ENCODE results near the gene MOK. TPM values are rescaled to one million over a fixed set of nuclear protein-coding genes. Genes with fewer than 3 reads are reported as not detected.

MOK gene
- total RNA-seq, 1 donor from 2014 or later, result 38.7 TPM

DNA sequence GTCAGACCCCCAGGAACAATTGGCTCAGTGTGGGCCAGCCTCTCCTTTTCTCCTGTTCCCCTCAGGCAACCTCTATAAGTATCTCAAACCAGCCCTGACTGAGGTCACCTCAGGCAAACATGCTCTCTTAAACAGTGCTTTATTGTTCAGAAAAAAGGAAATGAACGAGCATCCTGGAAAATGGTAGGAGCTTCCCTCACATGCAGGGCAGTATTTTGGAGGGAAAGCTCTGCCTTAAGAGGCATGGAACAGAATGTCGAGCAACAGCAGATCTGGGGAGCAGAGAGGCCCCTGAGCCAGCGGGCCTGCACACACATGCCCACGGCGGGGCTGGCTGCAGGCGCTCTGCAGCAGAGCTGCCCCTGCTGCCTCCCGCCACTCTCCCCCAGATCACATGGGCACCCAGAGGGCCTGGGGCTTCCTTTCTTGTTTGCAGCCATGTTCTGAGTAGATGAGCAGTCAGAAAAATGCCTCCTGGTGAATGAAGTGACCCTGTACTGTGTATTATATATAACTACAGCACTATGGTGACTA, 42.0 kb downstream of the MOK start:
- H3K27me3 Mint-ChIP-seq, result no peaks in the 10 kb centered on the region
- peaks cover 2% of the 10 kb centered on the region for H3K36me3 Mint-ChIP-seq (ENCODE audit: insufficient read depth)
- peaks cover 13% of the 10 kb centered on the region for H3K4me1 Mint-ChIP-seq (ENCODE audit: low read depth)
- no peak for TF ChIP-seq CTCF (IDR thresholded peaks at IDR 0.05; ENCODE audit: unreplicated experiment)
- H3K9me3 Mint-ChIP-seq (ENCODE audit: low read depth), result no peaks in the 10 kb centered on the region
- H3K27ac Mint-ChIP-seq, result peak overlapping the region; percentile 65
- no peak overlapping the region for H3K4me3 Mint-ChIP-seq (ENCODE audit: low read depth)
- DNase-seq (ENCODE audit: low spot score, unreplicated experiment), result no peak

GRCh38 chr14:102258136-102258535, 46.8 kb downstream of the MOK start:
- H3K4me1 Mint-ChIP-seq (ENCODE audit: low read depth), result peaks cover 6% of the 10 kb centered on the region
- no peaks in the 10 kb centered on the region for H3K27me3 Mint-ChIP-seq
- H3K9me3 Mint-ChIP-seq (ENCODE audit: low read depth), result no peaks in the 10 kb centered on the region
- DNase-seq (ENCODE audit: low spot score, unreplicated experiment), result no peak
- peaks cover 4% of the 10 kb centered on the region for H3K36me3 Mint-ChIP-seq (ENCODE audit: insufficient read depth)
- no peak overlapping the region for H3K4me3 Mint-ChIP-seq (ENCODE audit: low read depth)
- TF ChIP-seq CTCF (IDR thresholded peaks at IDR 0.05; ENCODE audit: unreplicated experiment), result no peak
- no peak overlapping the region for H3K27ac Mint-ChIP-seq

GRCh38 chr14:102256716-102257115, 48.2 kb downstream of the MOK start:
- Mint-ChIP-seq H3K4me3 (ENCODE audit: low read depth) (no peak overlapping the region), H3K36me3 (ENCODE audit: insufficient read depth) (peaks cover 4% of the 10 kb centered on the region), H3K27me3 (no peaks in the 10 kb centered on the region), H3K4me1 (ENCODE audit: low read depth) (no peaks in the 10 kb centered on the region), H3K27ac (no peak overlapping the region), H3K9me3 (ENCODE audit: low read depth) (no peaks in the 10 kb centered on the region)
- TF ChIP-seq CTCF (IDR thresholded peaks at IDR 0.05; ENCODE audit: unreplicated experiment), result no peak
- DNase-seq (ENCODE audit: low spot score, unreplicated experiment), result no peak

GRCh38 chr14:102255401-102256190, 49.4 kb downstream of the MOK start:
- Mint-ChIP-seq H3K9me3 (ENCODE audit: low read depth) (no peaks in the 10 kb centered on the region), H3K36me3 (ENCODE audit: insufficient read depth) (peaks cover 4% of the 10 kb centered on the region), H3K27ac (no peak overlapping the region), H3K27me3 (no peaks in the 10 kb centered on the region), H3K4me1 (ENCODE audit: low read depth) (no peaks in the 10 kb centered on the region), H3K4me3 (ENCODE audit: low read depth) (no peak overlapping the region)
- TF ChIP-seq CTCF (IDR thresholded peaks at IDR 0.05; ENCODE audit: unreplicated experiment), result no peak
- DNase-seq (ENCODE audit: low spot score, unreplicated experiment), result no peak

DNA sequence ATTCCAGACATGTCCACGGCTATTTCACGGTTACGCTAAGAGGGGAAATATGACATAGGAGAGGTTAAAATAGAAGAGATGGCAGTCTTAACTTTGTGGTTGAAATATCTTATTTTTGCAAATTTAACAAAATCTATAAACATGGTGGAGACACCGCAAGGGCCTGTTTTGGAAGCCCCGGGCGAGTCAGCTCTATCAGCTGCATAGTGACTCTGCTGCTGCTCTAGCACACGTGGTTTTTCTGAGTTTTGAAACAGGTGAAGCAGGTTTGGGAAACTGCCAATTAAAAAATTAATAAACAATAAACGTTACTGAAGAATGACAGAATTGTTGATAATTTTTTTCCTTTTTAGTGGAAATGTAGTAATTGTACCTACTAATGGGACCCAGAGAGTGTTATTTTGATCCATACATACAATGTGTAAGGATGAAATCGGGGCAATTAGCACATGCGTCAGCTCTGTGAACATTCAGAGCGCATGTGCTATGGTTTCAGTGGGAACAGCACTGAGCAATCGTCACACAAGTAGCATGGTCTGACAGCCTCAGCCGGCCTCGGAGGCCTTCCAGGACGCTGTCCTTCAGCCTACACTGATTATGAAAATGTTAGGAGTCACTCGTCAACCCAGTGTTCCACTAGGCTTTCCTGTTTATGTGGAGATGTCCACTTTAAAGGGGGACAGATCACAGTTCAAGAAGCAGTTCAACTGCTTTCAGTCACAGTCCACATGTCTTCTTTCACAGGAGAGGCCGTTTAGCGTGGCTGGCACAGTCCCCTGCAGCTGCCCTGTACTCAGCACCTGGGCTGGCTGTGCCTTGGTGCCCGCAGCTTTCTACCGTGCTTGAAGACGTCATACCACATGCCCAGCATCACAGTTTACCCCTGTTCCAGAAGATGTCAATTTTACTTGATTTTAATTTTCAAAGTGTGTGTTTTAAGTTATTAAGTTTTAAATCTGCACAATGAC, 51.8 kb downstream of the MOK start:
- no peak for DNase-seq (ENCODE audit: low spot score, unreplicated experiment)
- Mint-ChIP-seq H3K4me1 (ENCODE audit: low read depth) (peaks cover 4% of the 10 kb centered on the region), H3K9me3 (ENCODE audit: low read depth) (no peaks in the 10 kb centered on the region), H3K27me3 (no peaks in the 10 kb centered on the region), H3K4me3 (ENCODE audit: low read depth) (no peak overlapping the region), H3K36me3 (ENCODE audit: insufficient read depth) (peaks cover 2% of the 10 kb centered on the region), H3K27ac (no peak overlapping the region)
- no peak for TF ChIP-seq CTCF (IDR thresholded peaks at IDR 0.05; ENCODE audit: unreplicated experiment)

Data from progenitor cell of endocrine pancreas (in vitro differentiated cells).